NCI-H524 treated with DMSO at 0.1 percent for 48 hours (cell line): ENCODE measurements around the gene NMT2.

ENCODE experiments used
- DNase-seq: peaks from one replicate; lab custom pipeline; 2025; lab: John Stamatoyannopoulos, UW

The NMT2 gene

GRCh38 chr10:15092855-15093408 lies 75.6 kb downstream of the NMT2 start:
- DNase-seq = no peak

GRCh38 chr10:15091418-15091817 lies 77.1 kb downstream of the NMT2 start:
- no peak for DNase-seq

- peak; percentile 24 for DNase-seq
Observed at GRCh38 chr10:15088428-15089261, 79.8 kb downstream of the NMT2 start, which contains the start of gene ACBD7. Gene ACBD7 (minus strand): TSS chr10:15088776. CDS start chr10:15088728, 48 bp downstream.

- no peak for DNase-seq
Observed at GRCh38 chr10:15084502-15084922, 84.0 kb downstream of the NMT2 start.

- no peak for DNase-seq
Observed at GRCh38 chr10:15083674-15084501, 84.6 kb downstream of the NMT2 start.

- DNase-seq = no peak
Observed at GRCh38 chr10:15075421-15075820, 93.1 kb downstream of the NMT2 start.

GRCh38 chr10:15072358-15072757 lies 96.1 kb downstream of the NMT2 start:
- no peak for DNase-seq

GRCh38 chr10:15069230-15069629 lies 99.3 kb downstream of the NMT2 start:
- DNase-seq = no peak

GRCh38 chr10:15068802-15069201 lies 99.7 kb downstream of the NMT2 start:
- no peak for DNase-seq

- no peak for DNase-seq
Observed at GRCh38 chr10:15067154-15067553, 101.3 kb downstream of the NMT2 start.

- no peak for DNase-seq
Observed at GRCh38 chr10:15060638-15061037, 107.9 kb downstream of the NMT2 start.

- no peak for DNase-seq
Observed at GRCh38 chr10:15059914-15060313, 108.6 kb downstream of the NMT2 start.

- no peak for DNase-seq
Observed at GRCh38 chr10:15058689-15059088, 109.8 kb downstream of the NMT2 start.
